ENCODE data around the gene RNF38.

The RNF38 gene

DNA sequence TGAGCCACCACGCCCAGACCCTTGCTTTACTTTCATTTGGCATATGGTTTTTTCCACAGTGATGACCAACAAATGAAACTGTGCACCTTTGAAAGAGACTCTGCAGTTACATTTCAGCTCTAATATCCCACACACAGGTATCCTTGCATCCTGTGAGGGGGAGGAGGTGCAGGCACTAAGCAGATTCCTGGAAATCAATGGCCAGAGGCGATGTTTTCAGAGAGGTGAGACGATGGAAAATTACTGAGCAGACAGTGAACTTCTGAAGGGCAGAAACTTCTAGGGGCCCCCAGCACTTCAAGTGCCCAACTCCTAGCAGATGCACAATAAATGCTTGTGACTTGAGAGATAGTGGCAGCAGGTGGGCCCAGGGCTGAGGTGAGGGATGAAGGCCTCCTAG lies 112.0 kb downstream of the RNF38 start:
- no peak overlapping the region for H3K27ac ChIP-seq (ENCODE audit: low read depth, low read length)

More for the DNA sequence above, 112.0 kb downstream of the RNF38 start:
- no peaks in the 10 kb centered on the region for H3K27me3 ChIP-seq (ENCODE audit: control insufficient read depth in 5 of 5, insufficient read depth in 4 of 5, low read length in 5 of 5)
- H3K9me3 ChIP-seq (ENCODE audit: control insufficient read depth in 5 of 5, low read length in 5 of 5) = no peaks in the 10 kb centered on the region
- no peak overlapping the region for H3K9ac ChIP-seq (ENCODE audit: low read length in 5 of 5)
- no peak overlapping the region for H3K4me3 ChIP-seq (ENCODE audit: low read depth in 1 of 5, low read length in 5 of 5)
- no peaks in the 10 kb centered on the region for H3K36me3 ChIP-seq (ENCODE audit: control insufficient read depth in 5 of 5, insufficient read depth in 5 of 5, low read length in 5 of 5)
- peaks cover 0 to 14% (median 0%) of the 10 kb centered on the region in 5 donors for H3K4me1 ChIP-seq (ENCODE audit: control insufficient read depth in 5 of 5, insufficient read depth in 5 of 5, low read length in 5 of 5)

All from subcutaneous abdominal adipose tissue (tissue), 5 donors.